Neural progenitor cell (in vitro differentiated cells): ENCODE data around the gene NCOR1. TPM values are rescaled to one million over a fixed set of nuclear protein-coding genes. Genes with fewer than 3 reads are reported as not detected.
"Not testable (repeated sequence)": the region's sequence is repeated elsewhere in the genome, so short reads cannot be mapped to it uniquely, and the experiment has no call there.

Experiments used
- DNase-seq: peaks from one replicate; pipeline ENCODE4 v3.0.0-alpha.2; 2016; ENCODE audit warnings: low spot score
- H2AFZ ChIP-seq: fragments of 200-600 bp; sonication (generic); replicated peaks from 2 replicates; pipeline ENCODE4 v1.6.1; 2016; ENCODE audit warnings: antibody characterized with exemption
- H3F3A ChIP-seq: fragments of 200-600 bp; sonication (generic); 2 replicates; pipeline ENCODE4 v1.6.1; 2016; ENCODE audit warnings: antibody characterized with exemption, low read depth
- H3K27ac ChIP-seq: fragments of 200-600 bp; sonication (generic); 2 replicates; pipeline ENCODE4 v1.5.1; 2016; ENCODE audit warnings: mild to moderate bottlenecking
- H3K27me3 ChIP-seq: fragments of 200-600 bp; sonication (generic); 2 replicates; pipeline ENCODE4 v1.6.1; 2016; ENCODE audit warnings: mild to moderate bottlenecking, moderate library complexity
- H3K36me3 ChIP-seq: fragments of 200-600 bp; sonication (generic); 2 replicates; pipeline ENCODE4 v1.5.1; 2016
- H3K4me1 ChIP-seq: fragments of 200-600 bp; sonication (generic); 2 replicates; pipeline ENCODE4 v1.6.1; 2016; ENCODE audit warnings: mixed run types
- H3K4me2 ChIP-seq: fragments of 200-600 bp; sonication (generic); 2 replicates; pipeline ENCODE4 v1.6.1; 2016
- H3K4me3 ChIP-seq: fragments of 200-600 bp; sonication (generic); 2 replicates; pipeline ENCODE4 v1.5.1; 2016
- H3K79me2 ChIP-seq: fragments of 200-600 bp; sonication (generic); 2 replicates; pipeline ENCODE4 v1.6.1; 2016; ENCODE audit warnings: low read depth
- H3K9ac ChIP-seq: fragments of 200-600 bp; sonication (generic); 2 replicates; pipeline ENCODE4 v1.6.1; 2016
- H3K9me3 ChIP-seq: fragments of 200-600 bp; sonication (generic); 2 replicates; pipeline ENCODE4 v1.5.1; 2016; ENCODE audit warnings: low read depth
- H4K20me1 ChIP-seq: fragments of 200-600 bp; sonication (generic); 2 replicates; pipeline ENCODE4 v1.6.1; 2016; ENCODE audit warnings: low read depth
- H3K27ac Mint-ChIP-seq: 3 replicates; pipeline ENCODE4 v1.8.0; 2021; ENCODE audit warnings: mixed read lengths
- H3K27me3 Mint-ChIP-seq: 2 replicates; pipeline ENCODE4 v1.8.0; 2022; ENCODE audit warnings: low read depth, mild to moderate bottlenecking, inconsistent platforms, moderate library complexity, mixed read lengths; ENCODE audit not compliant: insufficient read depth
- H3K36me3 Mint-ChIP-seq: 3 replicates; pipeline ENCODE4 v1.8.0; 2021; ENCODE audit warnings: mixed read lengths
- H3K4me1 Mint-ChIP-seq: 3 replicates; pipeline ENCODE4 v1.8.0; 2021; ENCODE audit warnings: mixed read lengths
- H3K4me3 Mint-ChIP-seq: 3 replicates; pipeline ENCODE4 v1.8.0; 2021; ENCODE audit warnings: mild to moderate bottlenecking, moderate library complexity, mixed read lengths
- H3K9me3 Mint-ChIP-seq: 3 replicates; pipeline ENCODE4 v1.8.0; 2020; ENCODE audit warnings: mixed read lengths
- EZH2 ChIP-seq: fragments of 200-600 bp; sonication (generic); IDR thresholded peaks from 2 replicates; pipeline ENCODE4 v1.6.1; 2017; ENCODE audit warnings: antibody characterized with exemption, mild to moderate bottlenecking, moderate library complexity
- EZH2phosphoT487 ChIP-seq: fragments of 200-600 bp; sonication (generic); IDR thresholded peaks from 2 replicates; pipeline ENCODE4 v1.6.1; 2017; ENCODE audit warnings: antibody characterized with exemption
- total RNA-seq: library from RNA; depleted of rRNA; stranded (reverse); fragments of >200 nt; gene quantifications from 2 replicates; pipeline ENCODE4 v1.2.3, GENCODE V29; 2015; ENCODE audit warnings: low replicate concordance
- TF ChIP-seq, protein P1 (sequence below): fragments of 200-600 bp; sonication (generic); IDR thresholded peaks from 2 replicates; pipeline ENCODE4 v1.5.1; 2017; ENCODE audit warnings: antibody characterized with exemption, mild to moderate bottlenecking

The NCOR1 gene
- total RNA-seq, 1 donor from 2014 or later: 86.8 TPM

GRCh38 chr17:16158714-16159113 lies 56.6 kb downstream of the NCOR1 start:
- H3K79me2 ChIP-seq: peaks cover 28% of the 10 kb centered on the region
- peaks cover 7% of the 10 kb centered on the region for H3K4me1 Mint-ChIP-seq
- H2AFZ ChIP-seq: no peak overlapping the region
- H3K36me3 ChIP-seq: no peaks in the 10 kb centered on the region
- DNase-seq: no peak
- TF ChIP-seq, protein P1, sequence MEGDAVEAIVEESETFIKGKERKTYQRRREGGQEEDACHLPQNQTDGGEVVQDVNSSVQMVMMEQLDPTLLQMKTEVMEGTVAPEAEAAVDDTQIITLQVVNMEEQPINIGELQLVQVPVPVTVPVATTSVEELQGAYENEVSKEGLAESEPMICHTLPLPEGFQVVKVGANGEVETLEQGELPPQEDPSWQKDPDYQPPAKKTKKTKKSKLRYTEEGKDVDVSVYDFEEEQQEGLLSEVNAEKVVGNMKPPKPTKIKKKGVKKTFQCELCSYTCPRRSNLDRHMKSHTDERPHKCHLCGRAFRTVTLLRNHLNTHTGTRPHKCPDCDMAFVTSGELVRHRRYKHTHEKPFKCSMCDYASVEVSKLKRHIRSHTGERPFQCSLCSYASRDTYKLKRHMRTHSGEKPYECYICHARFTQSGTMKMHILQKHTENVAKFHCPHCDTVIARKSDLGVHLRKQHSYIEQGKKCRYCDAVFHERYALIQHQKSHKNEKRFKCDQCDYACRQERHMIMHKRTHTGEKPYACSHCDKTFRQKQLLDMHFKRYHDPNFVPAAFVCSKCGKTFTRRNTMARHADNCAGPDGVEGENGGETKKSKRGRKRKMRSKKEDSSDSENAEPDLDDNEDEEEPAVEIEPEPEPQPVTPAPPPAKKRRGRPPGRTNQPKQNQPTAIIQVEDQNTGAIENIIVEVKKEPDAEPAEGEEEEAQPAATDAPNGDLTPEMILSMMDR: no peak
- TF ChIP-seq EZH2 (no peak), EZH2phosphoT487 (no peak)
- H3K4me2 ChIP-seq: no peak overlapping the region
- no peak overlapping the region for H3K27ac ChIP-seq
- H4K20me1 ChIP-seq: peaks cover 4% of the 10 kb centered on the region
- peak overlapping the region; percentile 57 for H3K27ac Mint-ChIP-seq
- H3K9ac ChIP-seq: no peak overlapping the region
- H3K4me1 ChIP-seq: no peaks in the 10 kb centered on the region
- no peak overlapping the region for H3K4me3 ChIP-seq
- H3K27me3 ChIP-seq: no peaks in the 10 kb centered on the region
- H3K27me3 Mint-ChIP-seq: no peaks in the 10 kb centered on the region
- no peaks in the 10 kb centered on the region for H3K9me3 Mint-ChIP-seq
- H3K4me3 Mint-ChIP-seq: peak overlapping the region; percentile 7
- peaks cover 28% of the 10 kb centered on the region for H3K36me3 Mint-ChIP-seq
- H3K9me3 ChIP-seq: no peaks in the 10 kb centered on the region
- no peaks in the 10 kb centered on the region for H3F3A ChIP-seq

DNA sequence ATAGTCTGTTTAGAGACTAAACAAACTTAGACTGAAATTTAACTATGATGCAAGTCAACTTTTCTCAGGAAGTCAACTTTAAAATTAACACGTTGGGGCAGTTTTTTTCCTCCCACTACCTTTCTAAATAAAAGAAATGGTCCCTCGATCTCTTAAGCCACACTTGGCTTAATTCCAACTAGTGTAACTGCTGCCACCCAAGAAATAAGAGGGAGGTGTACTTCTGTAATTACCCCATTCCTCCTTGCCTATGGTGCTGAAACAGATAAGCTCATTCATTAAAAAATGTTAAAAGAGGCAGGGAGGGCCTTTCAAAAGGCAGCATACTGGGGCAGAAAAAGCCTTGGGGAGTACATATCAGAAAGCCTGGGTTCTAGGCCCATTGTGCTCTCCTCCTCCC lies 59.8 kb downstream of the NCOR1 start:
- no peak overlapping the region for H3K4me2 ChIP-seq
- H3K79me2 ChIP-seq: peaks cover 5% of the 10 kb centered on the region
- peaks cover 7% of the 10 kb centered on the region for H3K4me1 Mint-ChIP-seq
- H3K36me3 ChIP-seq: no peaks in the 10 kb centered on the region
- no peak for DNase-seq
- H3K36me3 Mint-ChIP-seq: peaks cover 37% of the 10 kb centered on the region
- H4K20me1 ChIP-seq: peaks cover 2% of the 10 kb centered on the region
- no peaks in the 10 kb centered on the region for H3K9me3 Mint-ChIP-seq
- no peak overlapping the region for H3K9ac ChIP-seq
- peaks cover 5% of the 10 kb centered on the region for H3K27me3 Mint-ChIP-seq
- no peak overlapping the region for H3K4me3 ChIP-seq
- H3K9me3 ChIP-seq: no peaks in the 10 kb centered on the region
- no peak overlapping the region for H3K27ac ChIP-seq
- H3K27me3 ChIP-seq: no peaks in the 10 kb centered on the region
- H2AFZ ChIP-seq: no peak overlapping the region
- no peaks in the 10 kb centered on the region for H3F3A ChIP-seq
- H3K4me1 ChIP-seq: no peaks in the 10 kb centered on the region
- no peak for TF ChIP-seq EZH2phosphoT487
- no peak for TF ChIP-seq EZH2
- TF ChIP-seq, protein P1: no peak
- no peak overlapping the region for H3K4me3 Mint-ChIP-seq
- no peak overlapping the region for H3K27ac Mint-ChIP-seq

DNA sequence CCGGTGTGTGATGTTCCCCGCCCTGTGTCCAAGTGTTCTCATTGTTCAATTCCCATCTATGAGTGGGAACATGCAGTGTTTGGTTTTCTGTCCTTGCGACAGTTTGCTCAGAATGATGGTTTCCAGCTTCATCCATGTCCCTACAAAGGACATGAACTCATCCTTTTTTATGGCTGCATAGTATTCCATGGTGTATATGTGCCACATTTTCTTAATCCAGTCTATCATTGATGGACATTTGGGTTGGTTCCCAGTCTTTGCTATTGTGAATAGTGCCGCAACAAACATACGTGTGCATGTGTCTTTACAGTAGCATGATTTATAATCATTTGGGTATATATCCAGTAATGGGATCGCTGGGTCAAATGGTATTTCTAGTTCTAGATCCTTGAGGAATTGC lies 63.0 kb downstream of the NCOR1 start:
- not testable (repeated sequence) for H3K9ac ChIP-seq, H2AFZ ChIP-seq, H3K4me3 Mint-ChIP-seq, H3K4me1 ChIP-seq, H3K27ac Mint-ChIP-seq, H3F3A ChIP-seq, H3K4me1 Mint-ChIP-seq, H3K27ac ChIP-seq, H3K9me3 Mint-ChIP-seq, DNase-seq, H3K79me2 ChIP-seq, H3K27me3 Mint-ChIP-seq, H3K27me3 ChIP-seq, H3K4me2 ChIP-seq, H3K4me3 ChIP-seq, H4K20me1 ChIP-seq, H3K9me3 ChIP-seq
- H3K36me3 Mint-ChIP-seq: peaks cover 43% of the 10 kb centered on the region
- H3K36me3 ChIP-seq: peaks cover 13% of the 10 kb centered on the region

GRCh38 chr17:16150251-16150856 lies 65.0 kb downstream of the NCOR1 start:
- Histone ChIP-seq H3K27me3 (no peaks in the 10 kb centered on the region), H3K79me2 (no peaks in the 10 kb centered on the region), H3K9me3 (no peaks in the 10 kb centered on the region), H3K4me1 (no peaks in the 10 kb centered on the region), H3K9ac (no peak overlapping the region), H3F3A (no peaks in the 10 kb centered on the region), H3K27ac (no peak overlapping the region), H3K4me3 (no peak overlapping the region), H3K36me3 (peaks cover 17% of the 10 kb centered on the region), H3K4me2 (no peak overlapping the region), H2AFZ (no peak overlapping the region), H4K20me1 (no peaks in the 10 kb centered on the region)
- TF ChIP-seq EZH2phosphoT487 (no peak), EZH2 (no peak)
- TF ChIP-seq, protein P1: no peak
- DNase-seq: no peak
- no peak overlapping the region for H3K4me3 Mint-ChIP-seq
- H3K9me3 Mint-ChIP-seq: no peaks in the 10 kb centered on the region
- H3K27ac Mint-ChIP-seq: no peak overlapping the region
- no peaks in the 10 kb centered on the region for H3K4me1 Mint-ChIP-seq
- H3K36me3 Mint-ChIP-seq: peaks cover 46% of the 10 kb centered on the region
- H3K27me3 Mint-ChIP-seq: peaks cover 8% of the 10 kb centered on the region
